Esophagus muscularis mucosa (tissue), 4 donors: Measurements from ENCODE around the gene FBXW8. TPM values are rescaled to one million over a fixed set of nuclear protein-coding genes. Genes with fewer than 3 reads are reported as not detected.
A peak's percentile ranks its signal among the peaks of the same experiment; 100 is the strongest.

ENCODE experiments used
- DNase-seq: peaks from one replicate; pipeline ENCODE4 v3.0.0-alpha.2; 2017; ENCODE audit errors: extremely low spot score
- H3K27ac ChIP-seq, 4 donors: fragments of 200-600 bp; sonication (generic); replicated peaks in 1 of 4; 1 replicate in 3 of 4; 2 replicates in 1 of 4; pipeline ENCODE4 v1.5.1; 2016 to 2019; ENCODE audit warnings: mild to moderate bottlenecking in 1 of 4
- H3K27me3 ChIP-seq, 4 donors: fragments of 200-600 bp; sonication (generic); one replicate each; pipeline versions ENCODE4 v1.5.1 to v1.6.0; 2016 to 2019
- H3K36me3 ChIP-seq, 4 donors: fragments of 200-600 bp; sonication (generic); one replicate each; pipeline ENCODE4 v1.5.1; 2016 to 2019
- H3K4me1 ChIP-seq, 4 donors: fragments of 200-600 bp; sonication (generic); one replicate each; pipeline ENCODE4 v1.5.1; 2016 to 2019
- H3K4me3 ChIP-seq, 4 donors: fragments of 200-600 bp; sonication (generic); 1 replicate in 2 of 4; 2 replicates in 2 of 4; pipeline ENCODE4 v1.5.1; 2016 to 2019; ENCODE audit warnings: mild to moderate bottlenecking in 4 of 4, moderate library complexity in 1 of 4
- H3K9me3 ChIP-seq, 4 donors: fragments of 200-600 bp; sonication (generic); 1 replicate in 3 of 4; 2 replicates in 1 of 4; pipeline ENCODE4 v1.5.1; 2016 to 2019
- CTCF ChIP-seq, 3 experiments: fragments of 200-600 bp in 2 of 3; fragments of 450-650 bp in 1 of 3; sonication (generic) in 2 of 3; IDR thresholded peaks; one replicate each; pipeline ENCODE4 v1.5.1; 2017 to 2019; ENCODE audit warnings: antibody characterized with exemption in 3 of 3, mild to moderate bottlenecking in 2 of 3, moderate library complexity in 1 of 3
- EP300 ChIP-seq: sonication (generic); formaldehyde crosslinking; IDR thresholded peaks from one replicate; pipeline ENCODE4 v1.6.1; 2017; ENCODE audit warnings: antibody characterized with exemption
- POLR2A ChIP-seq: fragments of 450-650 bp; IDR thresholded peaks from one replicate; pipeline ENCODE4 v1.6.1; 2017; ENCODE audit warnings: antibody characterized with exemption, moderate library complexity, mild to moderate bottlenecking, low read depth
- POLR2AphosphoS5 ChIP-seq, 2 donors: sonication (generic); formaldehyde crosslinking; IDR thresholded peaks; one replicate each; pipeline ENCODE4 v1.6.1; 2017; ENCODE audit warnings: antibody characterized with exemption in 2 of 2
- WGBS: methylation state at CpG from one replicate; pipeline ENCODE4 v1.1.5; 2018; 5-methylcytosine and 5-hydroxymethylcytosine counted together
- intact Hi-C: fragments of 100-400 bp; cut with DNase I; formaldehyde crosslinking; loops from one replicate; pipeline ENCODE4 v1.15.1; 2023
- total RNA-seq, 4 donors: library from RNA; depleted of rRNA; stranded (reverse); fragments of >200 nt; gene quantifications; one replicate each; pipeline versions ENCODE4 v1.1.0 to v1.2.1, GENCODE V29; 2016

The FBXW8 gene
- total RNA-seq, 4 donors from 2014 or later, result 11.9 to 13.9 (median 13.3) TPM

GRCh38 chr12:116978791-116979508 is 68.2 kb downstream of the FBXW8 start:
- intact Hi-C loops, result no loop called here
- Histone ChIP-seq H3K4me3 (no peak overlapping the region), H3K27ac (no peak overlapping the region), H3K9me3 (no peaks in the 10 kb centered on the region), H3K36me3 (peaks cover 0 to 5% (median under 1%) of the 10 kb centered on the region in 4 donors), H3K27me3 (no peaks in the 10 kb centered on the region), H3K4me1 (peaks cover 0 to 12% (median 8%) of the 10 kb centered on the region in 4 donors)
- TF ChIP-seq CTCF (IDR thresholded peaks at IDR 0.05), result no peak
- TF ChIP-seq EP300, result no peak
- DNase-seq, result no peak
- WGBS, result 94% methylated on average over 7 of the region's 7 CpGs

- H3K27ac ChIP-seq, result no peak overlapping the region
- WGBS, result 100% methylated on average over 1 of the region's 1 CpG
- DNase-seq, result no peak
- H3K4me1 ChIP-seq, result peaks cover 0 to 12% (median 8%) of the 10 kb centered on the region in 4 donors
- TF ChIP-seq POLR2AphosphoS5 (IDR thresholded peaks at IDR 0.05) (no peak), EP300 (no peak), CTCF (IDR thresholded peaks at IDR 0.05) (no peak), POLR2A (no peak)
- no peaks in the 10 kb centered on the region for H3K9me3 ChIP-seq
- peaks cover 0 to 5% (median 0%) of the 10 kb centered on the region in 4 donors for H3K36me3 ChIP-seq
- H3K27me3 ChIP-seq, result no peaks in the 10 kb centered on the region
- intact Hi-C loops, result no loop called here
- no peak overlapping the region for H3K4me3 ChIP-seq
These were observed 69.3 kb downstream of the FBXW8 start for GRCh38 chr12:116980083-116980482.

GRCh38 chr12:116982791-116983411 is 72.2 kb downstream of the FBXW8 start:
- H3K9me3 ChIP-seq, result no peaks in the 10 kb centered on the region
- no peaks in the 10 kb centered on the region for H3K27me3 ChIP-seq
- intact Hi-C loops, result no loop called here
- no peak overlapping the region for H3K4me3 ChIP-seq
- peak overlapping the region in 2 of 4 donors; percentile 12 to 27 for H3K27ac ChIP-seq
- 43% methylated on average over 10 of the region's 10 CpGs for WGBS
- TF ChIP-seq POLR2A (no peak), EP300 (no peak), POLR2AphosphoS5 (IDR thresholded peaks at IDR 0.05) (peak in 1 of 2 donors; percentile 13)
- no peak for DNase-seq
- peaks cover 0 to 14% (median 10%) of the 10 kb centered on the region in 4 donors for H3K36me3 ChIP-seq
- H3K4me1 ChIP-seq, result peaks cover 0 to 12% (median 8%) of the 10 kb centered on the region in 4 donors

- 70% methylated on average over 5 of the region's 5 CpGs for WGBS
- TF ChIP-seq POLR2A (no peak), CTCF (IDR thresholded peaks at IDR 0.05) (no peak), POLR2AphosphoS5 (IDR thresholded peaks at IDR 0.05) (no peak), EP300 (no peak)
- peaks cover 0 to 26% (median 16%) of the 10 kb centered on the region in 4 donors for H3K36me3 ChIP-seq
These were observed 73.3 kb downstream of the FBXW8 start for GRCh38 chr12:116984098-116984497.

GRCh38 chr12:116990329-116990728 is 79.6 kb downstream of the FBXW8 start:
- peaks cover 0 to 56% (median 22%) of the 10 kb centered on the region in 4 donors for H3K36me3 ChIP-seq
- H3K4me3 ChIP-seq, result no peak overlapping the region
- intact Hi-C loops, result no loop called here
- TF ChIP-seq CTCF (IDR thresholded peaks at IDR 0.05) (no peak), EP300 (no peak), POLR2A (no peak), POLR2AphosphoS5 (IDR thresholded peaks at IDR 0.05) (no peak)
- DNase-seq, result no peak
- no peak overlapping the region for H3K27ac ChIP-seq
- H3K9me3 ChIP-seq, result no peaks in the 10 kb centered on the region
- H3K27me3 ChIP-seq, result no peaks in the 10 kb centered on the region
- H3K4me1 ChIP-seq, result no peaks in the 10 kb centered on the region

More at GRCh38 chr12:116984098-116984497, 73.3 kb downstream of the FBXW8 start:
- no peak for DNase-seq
- intact Hi-C loops, result no loop called here
- H3K4me3 ChIP-seq, result no peak overlapping the region
- H3K4me1 ChIP-seq, result peaks cover 0 to 12% (median 8%) of the 10 kb centered on the region in 4 donors
- no peak overlapping the region for H3K27ac ChIP-seq
- H3K27me3 ChIP-seq, result no peaks in the 10 kb centered on the region
- H3K9me3 ChIP-seq, result no peaks in the 10 kb centered on the region
